Trophoblast cell (in vitro differentiated cells and primary cell): Measurements from ENCODE around the gene IL1R2.

Source experiments
- DNase-seq, 2 donors: peaks; one replicate each; pipeline ENCODE4 v3.0.0-alpha.2; 2016
- H2AFZ ChIP-seq: 2 replicates; pipeline ENCODE4 v1.6.1; 2013; ENCODE audit warnings: low read length, moderate library complexity, mild to moderate bottlenecking; ENCODE audit not compliant: insufficient read depth, poor library complexity
- H2AK5ac ChIP-seq: 2 replicates; pipeline ENCODE4 v1.6.1; 2013; ENCODE audit warnings: mild to moderate bottlenecking, low read length
- H2BK120ac ChIP-seq: 2 replicates; pipeline ENCODE4 v1.6.1; 2013; ENCODE audit warnings: low read length, mild to moderate bottlenecking, moderate library complexity; ENCODE audit not compliant: insufficient read depth, poor library complexity
- H2BK12ac ChIP-seq: 2 replicates; pipeline ENCODE4 v1.6.1; 2013; ENCODE audit warnings: mild to moderate bottlenecking, low read length, moderate library complexity
- H2BK5ac ChIP-seq: 2 replicates; pipeline ENCODE4 v1.6.1; 2013; ENCODE audit warnings: low read length, low read depth, moderate library complexity, mild to moderate bottlenecking; ENCODE audit not compliant: poor library complexity
- H3K14ac ChIP-seq: 2 replicates; pipeline ENCODE4 v1.6.1; 2013; ENCODE audit warnings: mild to moderate bottlenecking, low read length
- H3K18ac ChIP-seq: 2 replicates; pipeline ENCODE4 v1.6.1; 2013; ENCODE audit warnings: mild to moderate bottlenecking, low read length
- H3K23ac ChIP-seq: 2 replicates; pipeline ENCODE4 v1.6.1; 2013; ENCODE audit warnings: low read length
- H3K27ac ChIP-seq: 2 replicates; pipeline ENCODE4 v1.5.1; 2013; ENCODE audit warnings: low read depth, mild to moderate bottlenecking, inconsistent platforms, low read length, moderate library complexity
- H3K27me3 ChIP-seq: 2 replicates; pipeline ENCODE4 v1.6.1; 2013; ENCODE audit warnings: inconsistent platforms, mild to moderate bottlenecking, low read length, moderate library complexity; ENCODE audit not compliant: insufficient read depth
- H3K36me3 ChIP-seq, 2 experiments: 1 replicate in 1 of 2; 2 replicates in 1 of 2; pipeline ENCODE4 v1.6.1; 2013; ENCODE audit warnings: low read length in 2 of 2, mild to moderate bottlenecking in 2 of 2, moderate library complexity in 1 of 2; ENCODE audit not compliant: insufficient read depth in 2 of 2, control insufficient read depth in 1 of 2
- H3K4ac ChIP-seq: 2 replicates; pipeline ENCODE4 v1.6.1; 2013; ENCODE audit warnings: low read depth, mild to moderate bottlenecking, low read length, moderate library complexity
- H3K4me1 ChIP-seq, 2 experiments: 1 replicate in 1 of 2; 2 replicates in 1 of 2; pipeline ENCODE4 v1.6.1; 2013; ENCODE audit warnings: low read length in 2 of 2, mild to moderate bottlenecking in 2 of 2, moderate library complexity in 1 of 2; ENCODE audit not compliant: insufficient read depth in 2 of 2, control insufficient read depth in 1 of 2
- H3K4me2 ChIP-seq: 2 replicates; pipeline ENCODE4 v1.6.1; 2013; ENCODE audit warnings: inconsistent platforms, mild to moderate bottlenecking, low read length, moderate library complexity
- H3K4me3 ChIP-seq: 2 replicates; pipeline ENCODE4 v1.5.1; 2013; ENCODE audit warnings: mild to moderate bottlenecking, low read depth, low read length, inconsistent platforms
- H3K79me1 ChIP-seq: one replicate; pipeline ENCODE4 v1.6.1; 2013; ENCODE audit warnings: low read length
- H3K79me2 ChIP-seq: 2 replicates; pipeline ENCODE4 v1.6.1; 2013; ENCODE audit warnings: low read length, mild to moderate bottlenecking; ENCODE audit not compliant: control insufficient read depth, insufficient read depth, poor library complexity
- H3K9ac ChIP-seq: 2 replicates; pipeline ENCODE4 v1.6.1; 2013; ENCODE audit warnings: mild to moderate bottlenecking, low read length
- H3K9me3 ChIP-seq: 2 replicates; pipeline ENCODE4 v1.6.1; 2013; ENCODE audit warnings: low read depth, mild to moderate bottlenecking, control low read depth, inconsistent platforms, low read length; ENCODE audit not compliant: insufficient read depth
- H4K12ac ChIP-seq: 2 replicates; pipeline ENCODE4 v1.6.1; 2013; ENCODE audit warnings: low read depth, mild to moderate bottlenecking, low read length, moderate library complexity
- H4K8ac ChIP-seq: 2 replicates; pipeline ENCODE4 v1.6.1; 2013; ENCODE audit warnings: low read depth, mild to moderate bottlenecking, low read length, moderate library complexity
- H4K91ac ChIP-seq: one replicate; pipeline ENCODE4 v1.6.1; 2013; ENCODE audit warnings: low read depth, mild to moderate bottlenecking, low read length, moderate library complexity
- WGBS: extraction: QIAGEN DNeasy Blood & Tissue Kit; methylation state at CpG from one replicate; pipeline ENCODE4 v1.1.7; 2013; ENCODE audit warnings: missing lambda C conversion rate; ENCODE audit not compliant: insufficient read length, insufficient coverage; ENCODE audit errors: extremely low coverage; 5-methylcytosine and 5-hydroxymethylcytosine counted together

Gene IL1R2

GRCh38 chr2:102032368-102033030 is 40.7 kb downstream of the IL1R2 start:
- Histone ChIP-seq H3K27ac (no peak overlapping the region), H3K14ac (no peak overlapping the region), H4K12ac (no peak overlapping the region), H4K8ac (no peak overlapping the region), H3K9me3 (peaks cover 2% of the 10 kb centered on the region), H3K4me2 (no peak overlapping the region), H2BK5ac (no peak overlapping the region), H2AK5ac (no peak overlapping the region), H3K4ac (no peak overlapping the region), H3K79me1 (peaks cover 15% of the 10 kb centered on the region), H3K4me3 (no peak overlapping the region), H2BK120ac (no peak overlapping the region), H3K4me1 (peaks cover 5 to 13% of the 10 kb centered on the region in 2 experiments), H3K23ac (no peak overlapping the region), H3K9ac (no peak overlapping the region), H3K27me3 (no peaks in the 10 kb centered on the region), H4K91ac (peak overlapping the region; percentile 17), H2AFZ (no peak overlapping the region), H3K18ac (no peak overlapping the region), H3K36me3 (no peaks in the 10 kb centered on the region), H2BK12ac (no peak overlapping the region), H3K79me2 (no peaks in the 10 kb centered on the region)
- DNase-seq = no peak
- no CpG with 5 or more reads among the region's 2 CpGs for WGBS

GRCh38 chr2:102033031-102033749 is 41.4 kb downstream of the IL1R2 start:
- Histone ChIP-seq H3K14ac (peak overlapping the region; percentile 59), H4K12ac (no peak overlapping the region), H3K9ac (no peak overlapping the region), H3K36me3 (no peaks in the 10 kb centered on the region), H3K23ac (no peak overlapping the region), H2AFZ (peak overlapping the region; percentile 56), H4K91ac (peak overlapping the region; percentile 17), H4K8ac (peak overlapping the region; percentile 24), H3K9me3 (peaks cover 2% of the 10 kb centered on the region), H3K4ac (peak overlapping the region; percentile 1), H2AK5ac (peak overlapping the region; percentile 11), H3K79me1 (peaks cover 15% of the 10 kb centered on the region), H3K4me3 (no peak overlapping the region), H3K18ac (peak overlapping the region; percentile 4), H3K4me1 (peaks cover 5 to 13% of the 10 kb centered on the region in 2 experiments), H3K27me3 (no peaks in the 10 kb centered on the region), H2BK5ac (no peak overlapping the region), H2BK120ac (peak overlapping the region; percentile 16), H3K27ac (no peak overlapping the region), H3K79me2 (no peaks in the 10 kb centered on the region), H3K4me2 (no peak overlapping the region), H2BK12ac (peak overlapping the region; percentile 15)
- DNase-seq = peak; percentile 73 to 83
- no CpG with 5 or more reads among the region's 10 CpGs for WGBS

GRCh38 chr2:102033750-102034682 is 42.3 kb downstream of the IL1R2 start:
- Histone ChIP-seq H2BK12ac (peak overlapping the region; percentile 96), H3K36me3 (no peaks in the 10 kb centered on the region), H3K79me2 (no peaks in the 10 kb centered on the region), H3K27ac (no peak overlapping the region), H3K9ac (no peak overlapping the region), H3K18ac (peak overlapping the region; percentile 80), H3K4me2 (no peak overlapping the region), H4K91ac (peak overlapping the region; percentile 77), H2AK5ac (peak overlapping the region; percentile 61), H4K12ac (no peak overlapping the region), H2BK120ac (peak overlapping the region; percentile 68), H3K27me3 (no peaks in the 10 kb centered on the region), H4K8ac (peak overlapping the region; percentile 53), H3K9me3 (peaks cover 2% of the 10 kb centered on the region), H2BK5ac (peak overlapping the region; percentile 80), H3K23ac (no peak overlapping the region), H3K79me1 (peaks cover 15% of the 10 kb centered on the region), H3K14ac (peak overlapping the region; percentile 77), H2AFZ (no peak overlapping the region), H3K4me1 (peaks cover 5 to 13% of the 10 kb centered on the region in 2 experiments), H3K4me3 (no peak overlapping the region), H3K4ac (no peak overlapping the region)
- WGBS = no CpG with 5 or more reads among the region's 9 CpGs
- peak in 1 of 2 donors; percentile 18 for DNase-seq
